Endothelial cell of umbilical vein (primary cell): ENCODE data around the gene ECM2. TPM values are rescaled to one million over a fixed set of nuclear protein-coding genes. Genes with fewer than 3 reads are reported as not detected.

Experiments
- BruUV-seq: library from RNA; stranded (reverse); fragments of 400-500 nt; replicated peaks from 2 replicates; lab custom pipeline; 2021; lab: Mats Ljungman, UMichigan
- CTCF ChIA-PET: fragments of 300-600, 350-600 bp; sonication (Branson Sonifier 250); formaldehyde crosslinking; loops from one replicate; lab custom pipeline; 2021; ENCODE audit warnings: antibody characterized with exemption, inconsistent platforms; lab: Charles Lee
- POLR2A ChIA-PET: fragments of 300-600, 350-600 bp; sonication (Branson Sonifier 250); formaldehyde crosslinking; loops from one replicate; lab custom pipeline; 2021; ENCODE audit warnings: antibody characterized with exemption, inconsistent platforms; lab: Charles Lee
- DNase-seq: peaks from one replicate; pipeline ENCODE4 v3.0.0-alpha.2; 2011; ENCODE audit warnings: low read depth, low spot score
- FAIRE-seq: peaks from 2 replicates; lab custom pipeline; 2011; peaks lifted over from hg19 to GRCh38; lab: Jason Lieb, UNC
- H2AFZ ChIP-seq: 2 replicates; pipeline ENCODE4 v1.6.0; 2012; ENCODE audit warnings: low read depth, low read length, control low read depth, inconsistent platforms
- H3K27ac ChIP-seq: 2 replicates; pipeline ENCODE4 v1.5.1; 2011; ENCODE audit warnings: low read depth, mild to moderate bottlenecking, control low read depth, low read length, moderate library complexity; ENCODE audit not compliant: insufficient read depth
- H3K27me3 ChIP-seq, 2 experiments: 2 replicates each; pipeline versions ENCODE4 v1.6.0 to v1.6.1; 2011; ENCODE audit warnings: low read length in 2 of 2, mixed read lengths in 1 of 2; ENCODE audit not compliant: control insufficient read depth in 2 of 2, insufficient read depth in 2 of 2
- H3K36me3 ChIP-seq, 2 experiments: 2 replicates in 1 of 2; 3 replicates in 1 of 2; pipeline ENCODE4 v1.5.1; 2011; ENCODE audit warnings: low read length in 2 of 2, mild to moderate bottlenecking in 1 of 2, moderate library complexity in 1 of 2; ENCODE audit not compliant: control insufficient read depth in 2 of 2, insufficient read depth in 2 of 2; ENCODE audit errors: extremely low read depth in 1 of 2
- H3K4me1 ChIP-seq: 3 replicates; pipeline ENCODE4 v1.5.1; 2011; ENCODE audit warnings: mild to moderate bottlenecking, low read length; ENCODE audit not compliant: control insufficient read depth, insufficient read depth; ENCODE audit errors: extremely low read depth
- H3K4me2 ChIP-seq: 2 replicates; pipeline ENCODE4 v1.6.1; 2011; ENCODE audit warnings: low read length, control low read depth, mixed read lengths; ENCODE audit not compliant: insufficient read depth
- H3K4me3 ChIP-seq, 3 experiments: fragments of 200-600 bp in 1 of 3; sonication (generic), shearing (Covaris generic) in 1 of 3; replicated peaks in 1 of 3; 2 replicates each; pipeline ENCODE4 v1.5.1; 2011 to 2016; ENCODE audit warnings: control low read depth in 3 of 3, low read length in 3 of 3, mild to moderate bottlenecking in 2 of 3, inconsistent platforms in 1 of 3, low read depth in 1 of 3, moderate library complexity in 1 of 3; ENCODE audit not compliant: insufficient read depth in 1 of 3
- H3K79me2 ChIP-seq: 2 replicates; pipeline ENCODE4 v1.6.0; 2012; ENCODE audit warnings: low read length, inconsistent platforms; ENCODE audit not compliant: control insufficient read depth, insufficient read depth
- H3K9ac ChIP-seq: replicated peaks from 2 replicates; pipeline ENCODE3; 2011; ENCODE audit warnings: low read length, control low read depth; ENCODE audit not compliant: insufficient read depth; ENCODE audit errors: extremely low read depth
- H3K9me1 ChIP-seq: replicated peaks from 3 replicates; pipeline ENCODE4 v1.6.0; 2011; ENCODE audit warnings: mild to moderate bottlenecking, low read length; ENCODE audit not compliant: control insufficient read depth, insufficient read depth; ENCODE audit errors: extremely low read depth
- H3K9me3 ChIP-seq: replicated peaks from 2 replicates; pipeline ENCODE4 v1.5.1; 2012; ENCODE audit warnings: low read length, inconsistent platforms; ENCODE audit not compliant: control insufficient read depth, insufficient read depth
- H4K20me1 ChIP-seq: replicated peaks from 2 replicates; pipeline ENCODE3; 2011; ENCODE audit warnings: mild to moderate bottlenecking, low read length; ENCODE audit not compliant: control insufficient read depth, insufficient read depth; ENCODE audit errors: extremely low read depth
- EZH2 ChIP-seq: IDR thresholded peaks from 2 replicates; pipeline ENCODE4 v1.6.1; 2012; ENCODE audit warnings: borderline replicate concordance, low read depth, mild to moderate bottlenecking, moderate library complexity, low read length, inconsistent platforms; ENCODE audit not compliant: severe bottlenecking
- FOS ChIP-seq: IDR thresholded peaks from 2 replicates; pipeline ENCODE4 v1.6.1; 2011; ENCODE audit warnings: mild to moderate bottlenecking, low read length, moderate library complexity, borderline replicate concordance; ENCODE audit not compliant: insufficient read depth
- GATA2 ChIP-seq: IDR thresholded peaks from 2 replicates; pipeline ENCODE4 v1.7.0; 2011; ENCODE audit warnings: low read depth, mild to moderate bottlenecking, moderate library complexity, mixed read lengths, low read length; ENCODE audit not compliant: insufficient read length, insufficient read depth
- JUN ChIP-seq: IDR thresholded peaks from 2 replicates; pipeline ENCODE4 v1.6.1; 2011; ENCODE audit warnings: borderline replicate concordance, low read depth; ENCODE audit not compliant: insufficient read length, insufficient read depth
- MYC ChIP-seq: IDR thresholded peaks from one replicate; pipeline ENCODE4 v1.6.1; 2011; ENCODE audit warnings: mild to moderate bottlenecking, low read depth, low read length
- POLR2A ChIP-seq: IDR thresholded peaks from 2 replicates; pipeline ENCODE4 v1.6.1; 2012; ENCODE audit warnings: low read depth, mild to moderate bottlenecking, control low read depth, low read length
- POLR2AphosphoS5 ChIP-seq: IDR thresholded peaks from 2 replicates; pipeline ENCODE4 v1.6.1; 2012; ENCODE audit warnings: low read depth, mild to moderate bottlenecking, control low read depth, low read length, moderate library complexity; ENCODE audit not compliant: insufficient read depth
- dilution Hi-C: fragments of 300-500 bp; cut with MboI; formaldehyde crosslinking; loops from one replicate; pipeline ENCODE4 v1.15.0; 2019; ENCODE audit warnings: low sequenced_read_pairs; ENCODE audit not compliant: extremely low pct_ligation_motif_present
- intact Hi-C: fragments of 100-400 bp; cut with micrococcal nuclease; formaldehyde crosslinking; loops from one replicate; pipeline ENCODE4 v1.10.0; 2022
- polyA plus RNA-seq, 4 experiments: library from polyadenylated mRNA; depleted of rRNA in 3 of 4; stranded (reverse) in 3 of 4; unstranded in 1 of 4; fragments of >200 nt; gene quantifications; 2 replicates each; pipeline versions ENCODE4 v1.2.1 to v1.2.3, GENCODE V29; 2011 to 2012; ENCODE audit warnings: missing spikeins in 1 of 4
- total RNA-seq: library from RNA; stranded (reverse); gene quantifications from 2 replicates; pipeline ENCODE4 v1.2.3, GENCODE V29; 2021
- TF ChIP-seq, protein P1 (sequence below), 2 donors: IDR thresholded peaks; 1 replicate in 1 of 2; 2 replicates in 1 of 2; pipeline ENCODE4 v1.5.1; 2011; ENCODE audit warnings: low read length in 2 of 2, mild to moderate bottlenecking in 2 of 2, moderate library complexity in 2 of 2, control low read depth in 1 of 2, inconsistent platforms in 1 of 2, low read depth in 1 of 2; ENCODE audit not compliant: insufficient read depth in 1 of 2; ENCODE audit errors: extremely low read depth in 1 of 2
- TF ChIP-seq, protein P2 (sequence below): IDR thresholded peaks from 2 replicates; pipeline ENCODE4 v1.6.1; 2011; ENCODE audit not compliant: insufficient read depth, insufficient read length

The ECM2 gene
- total and polyA plus RNA-seq, 2 donors (not counting 3 experiments of a cell fraction or from before 2014, with no cell fraction given), result 0.03 TPM; not detected in 1

DNA sequence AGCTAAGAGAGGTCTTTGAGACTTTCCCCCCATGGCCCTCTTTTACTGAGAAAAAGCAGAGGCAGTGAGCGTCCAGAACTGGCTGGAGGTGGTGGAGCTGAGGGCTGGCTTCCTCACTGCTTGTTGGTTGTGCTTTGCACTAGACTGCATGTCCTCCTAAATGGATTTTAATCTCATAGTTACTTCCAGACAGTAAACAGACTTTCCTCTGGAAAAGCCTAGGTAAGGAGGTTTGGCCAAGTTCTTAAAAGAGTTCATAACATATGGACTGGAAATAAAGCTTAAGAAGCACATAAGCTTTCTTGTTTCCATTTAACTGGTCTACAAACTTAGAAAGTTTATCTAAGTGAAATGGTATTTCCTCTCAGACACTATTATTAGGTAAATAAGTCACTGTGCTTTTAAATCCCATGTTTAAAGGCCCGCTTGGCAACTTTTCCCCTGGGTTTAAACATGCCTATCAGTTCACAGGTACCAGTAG, 55.5 kb downstream of the ECM2 start:
- Histone ChIP-seq H3K9me3 (no peaks in the 10 kb centered on the region), H3K4me2 (peak overlapping the region; percentile 12), H3K27ac (no peak overlapping the region), H3K9me1 (no peaks in the 10 kb centered on the region), H3K9ac (no peak overlapping the region), H3K36me3 (no peaks in the 10 kb centered on the region), H3K4me3 (no peak overlapping the region), H3K79me2 (no peaks in the 10 kb centered on the region), H3K27me3 (no peaks in the 10 kb centered on the region), H2AFZ (peak overlapping the region; percentile 79), H4K20me1 (no peaks in the 10 kb centered on the region), H3K4me1 (peaks cover 26% of the 10 kb centered on the region)
- DNase-seq, result peak; percentile 82
- FAIRE-seq, result peak; percentile 8
- intact Hi-C loops, result loop anchor here (10.0 kb wide), 1 partner anchor 46 kb away; no protein-coding TSS in a partner anchor
- BruUV-seq, result no TSS peak
- ChIA-PET CTCF (interaction anchor here (1.0 to 1.7 kb wide), 7 partner anchors 11 to 121 kb away, joined by 3 to 5 read pairs (median 4); no protein-coding TSS in a partner anchor), POLR2A (interaction anchor here (0.6 kb wide), 2 partner anchors 22 to 365 kb away, joined by 5 to 7 read pairs; partner anchors contain the start of gene SPTLC1)
- TF ChIP-seq POLR2AphosphoS5 (no peak), FOS (no peak), JUN (peak; percentile 26), GATA2 (no peak), POLR2A (no peak)
- dilution Hi-C loops, result no loop called here

DNA sequence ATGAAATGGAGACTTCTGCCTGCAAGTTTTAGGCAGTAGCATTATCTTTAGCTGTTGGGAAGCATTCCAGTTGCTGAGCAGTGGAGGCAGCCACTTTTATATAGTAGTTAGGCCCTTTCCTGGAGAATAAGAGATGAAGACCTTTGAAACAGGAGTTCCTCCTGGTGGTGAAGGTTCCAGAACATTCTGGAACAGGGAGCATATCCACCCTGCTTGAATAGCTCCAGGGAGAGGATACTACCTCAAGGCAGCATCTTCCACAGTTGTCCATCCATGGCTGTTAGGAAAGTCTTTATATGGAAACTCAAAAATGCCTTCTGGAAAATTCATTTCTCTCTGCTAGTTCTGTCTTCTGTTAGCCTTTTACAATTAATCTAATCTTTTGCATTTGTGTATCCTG, 56.4 kb downstream of the ECM2 start:
- no TSS peak for BruUV-seq

More for the DNA sequence above, 56.4 kb downstream of the ECM2 start:
- intact Hi-C loops (no loop called here), dilution Hi-C loops (no loop called here)
- no peak for FAIRE-seq
- no peaks in the 10 kb centered on the region for H3K9me1 ChIP-seq
- H3K4me2 ChIP-seq, result no peak overlapping the region
- no peaks in the 10 kb centered on the region for H3K79me2 ChIP-seq
- POLR2A ChIA-PET, result no interaction called here
- H3K27me3 ChIP-seq, result no peaks in the 10 kb centered on the region
- CTCF ChIA-PET, result no interaction called here
- H3K36me3 ChIP-seq, result no peaks in the 10 kb centered on the region
- H4K20me1 ChIP-seq, result no peaks in the 10 kb centered on the region
- no peak overlapping the region for H3K27ac ChIP-seq
- H3K9ac ChIP-seq, result no peak overlapping the region
- no peaks in the 10 kb centered on the region for H3K9me3 ChIP-seq
- H3K4me3 ChIP-seq, result no peak overlapping the region
- H3K4me1 ChIP-seq, result peaks cover 23% of the 10 kb centered on the region
- no peak overlapping the region for H2AFZ ChIP-seq
- DNase-seq, result no peak
- TF ChIP-seq, protein P1, sequence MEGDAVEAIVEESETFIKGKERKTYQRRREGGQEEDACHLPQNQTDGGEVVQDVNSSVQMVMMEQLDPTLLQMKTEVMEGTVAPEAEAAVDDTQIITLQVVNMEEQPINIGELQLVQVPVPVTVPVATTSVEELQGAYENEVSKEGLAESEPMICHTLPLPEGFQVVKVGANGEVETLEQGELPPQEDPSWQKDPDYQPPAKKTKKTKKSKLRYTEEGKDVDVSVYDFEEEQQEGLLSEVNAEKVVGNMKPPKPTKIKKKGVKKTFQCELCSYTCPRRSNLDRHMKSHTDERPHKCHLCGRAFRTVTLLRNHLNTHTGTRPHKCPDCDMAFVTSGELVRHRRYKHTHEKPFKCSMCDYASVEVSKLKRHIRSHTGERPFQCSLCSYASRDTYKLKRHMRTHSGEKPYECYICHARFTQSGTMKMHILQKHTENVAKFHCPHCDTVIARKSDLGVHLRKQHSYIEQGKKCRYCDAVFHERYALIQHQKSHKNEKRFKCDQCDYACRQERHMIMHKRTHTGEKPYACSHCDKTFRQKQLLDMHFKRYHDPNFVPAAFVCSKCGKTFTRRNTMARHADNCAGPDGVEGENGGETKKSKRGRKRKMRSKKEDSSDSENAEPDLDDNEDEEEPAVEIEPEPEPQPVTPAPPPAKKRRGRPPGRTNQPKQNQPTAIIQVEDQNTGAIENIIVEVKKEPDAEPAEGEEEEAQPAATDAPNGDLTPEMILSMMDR (IDR thresholded peaks at IDR 0.05; ENCODE audit: extremely low read depth in 1 of 2, insufficient read depth in 1 of 2, low read depth in 1 of 2, low read length in 2 of 2), result no peak
- TF ChIP-seq POLR2A, result no peak
- TF ChIP-seq JUN, result no peak
- no peak for TF ChIP-seq MYC
- no peak for TF ChIP-seq EZH2
- TF ChIP-seq POLR2AphosphoS5, result no peak
- no peak for TF ChIP-seq FOS
- TF ChIP-seq GATA2, result no peak
- TF ChIP-seq, protein P2, sequence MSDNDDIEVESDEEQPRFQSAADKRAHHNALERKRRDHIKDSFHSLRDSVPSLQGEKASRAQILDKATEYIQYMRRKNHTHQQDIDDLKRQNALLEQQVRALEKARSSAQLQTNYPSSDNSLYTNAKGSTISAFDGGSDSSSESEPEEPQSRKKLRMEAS, result no peak
